ENCODE results near the gene BMP8A.
"Not testable (repeated sequence)": the region's sequence is repeated elsewhere in the genome, so short reads cannot be mapped to it uniquely, and the experiment has no call there.

BMP8A gene

DNA sequence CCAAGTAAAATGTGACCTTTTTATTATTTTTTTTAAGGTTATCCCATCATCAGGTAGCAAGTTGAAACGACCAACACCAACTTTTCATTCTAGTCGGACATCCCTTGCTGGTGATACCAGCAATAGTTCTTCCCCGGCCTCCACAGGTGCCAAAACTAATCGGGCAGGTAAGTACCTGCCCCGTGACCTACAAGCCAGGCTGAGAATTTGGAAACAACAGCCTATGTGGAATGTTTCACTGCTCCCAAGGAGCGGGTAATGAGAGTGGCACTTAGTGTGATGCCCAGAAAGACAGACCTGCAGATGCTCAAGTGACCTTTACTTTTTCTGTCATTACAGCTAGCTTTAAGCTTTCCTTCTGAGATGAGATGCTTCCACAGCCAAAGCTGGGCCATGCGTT lies 6.9 kb upstream of the BMP8A start:
- DNase-seq = no peak

DNA sequence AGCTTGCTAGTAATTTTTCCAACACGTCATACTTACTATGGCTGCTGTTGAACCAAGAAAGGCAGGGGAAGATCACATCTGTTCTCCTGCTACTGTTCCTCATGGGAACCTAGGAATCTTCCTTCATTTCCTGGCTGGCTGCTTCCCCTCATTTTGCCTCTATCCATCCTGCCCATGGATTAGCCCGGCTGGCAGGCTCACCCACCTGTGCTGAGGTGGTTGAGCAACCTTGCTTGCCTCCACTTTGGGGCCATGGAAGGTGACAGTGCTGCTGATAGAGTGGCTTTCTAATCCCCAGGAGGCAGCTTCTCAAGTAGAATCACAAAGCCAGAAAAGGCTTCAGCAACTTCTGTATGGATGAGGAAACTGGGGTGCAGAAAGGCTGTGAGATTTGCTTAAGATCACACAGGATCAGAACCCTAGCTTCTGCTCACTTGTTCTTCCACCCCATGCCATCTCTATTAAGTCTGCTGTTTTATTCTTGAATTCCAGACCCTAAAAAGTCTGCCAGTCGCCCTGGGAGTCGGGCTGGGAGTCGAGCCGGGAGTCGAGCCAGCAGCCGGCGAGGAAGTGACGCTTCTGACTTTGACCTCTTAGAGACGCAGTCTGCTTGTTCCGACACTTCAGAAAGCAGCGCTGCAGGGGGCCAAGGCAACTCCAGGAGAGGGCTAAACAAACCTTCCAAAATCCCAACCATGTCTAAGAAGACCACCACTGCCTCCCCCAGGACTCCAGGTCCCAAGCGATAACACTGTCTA lies 6.2 kb upstream of the BMP8A start:
- no peak for DNase-seq

DNA sequence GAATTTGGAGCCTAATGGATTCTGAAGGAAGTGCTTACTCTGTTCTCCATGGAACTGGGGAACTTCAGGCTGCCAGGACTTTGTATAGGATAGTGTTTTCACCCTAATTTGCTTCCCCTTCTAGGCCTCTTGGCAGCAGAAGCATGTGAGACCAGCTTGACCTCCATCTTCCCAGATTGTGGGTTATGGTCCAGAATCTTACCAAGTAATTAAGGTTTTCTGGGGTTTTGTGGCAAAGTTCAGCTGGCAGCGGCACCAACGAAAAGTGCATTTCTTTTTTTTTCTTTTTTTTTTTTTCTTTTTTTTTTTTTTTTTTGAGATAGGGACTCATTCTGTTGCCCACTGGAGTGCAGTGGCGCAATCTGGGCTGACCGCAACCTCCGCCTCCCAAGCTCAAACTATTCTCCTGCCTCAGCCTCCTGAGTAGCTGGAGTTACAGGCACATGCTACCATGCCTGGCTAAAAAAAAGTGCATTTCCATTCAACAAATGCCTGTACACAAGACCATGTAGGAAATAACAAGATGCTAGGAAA lies 3.4 kb upstream of the BMP8A start:
- no peak for DNase-seq

DNA sequence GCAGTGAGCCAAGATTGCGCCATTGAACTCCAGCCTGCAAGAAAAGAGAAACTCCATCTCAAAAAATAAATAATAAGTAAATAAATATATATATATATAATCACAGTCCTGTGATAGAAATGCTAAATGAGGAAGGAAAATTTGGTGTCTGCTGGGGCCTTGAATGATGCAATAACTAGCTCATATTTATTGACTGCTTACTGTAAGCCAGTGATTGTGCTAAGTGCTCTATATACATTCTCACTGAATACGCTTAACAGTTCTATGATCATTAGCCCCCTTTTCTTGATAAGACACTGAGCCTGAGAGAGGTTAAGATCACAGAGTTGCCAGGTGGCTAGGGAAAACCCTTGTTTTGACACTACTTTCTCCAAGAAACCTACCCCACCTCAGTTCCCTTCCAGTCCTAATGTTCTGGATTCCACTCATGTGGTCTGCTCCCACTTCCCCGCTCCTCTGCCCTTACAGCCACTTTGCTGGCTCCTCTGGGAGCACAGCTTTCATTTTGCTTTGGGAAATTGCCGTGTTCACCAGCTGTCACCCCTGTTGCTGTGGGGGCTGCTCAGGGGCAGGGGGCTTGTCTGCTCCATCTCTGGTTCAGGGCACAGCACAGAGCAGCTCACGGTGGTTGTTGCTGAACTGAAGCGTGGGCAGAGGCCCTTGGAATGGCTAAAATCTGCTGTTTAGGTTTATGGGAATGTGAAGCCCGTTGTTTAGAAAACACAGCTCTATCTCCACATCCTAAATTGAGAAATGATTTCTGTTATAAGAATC lies 2.5 kb upstream of the BMP8A start:
- no peak for DNase-seq

DNA sequence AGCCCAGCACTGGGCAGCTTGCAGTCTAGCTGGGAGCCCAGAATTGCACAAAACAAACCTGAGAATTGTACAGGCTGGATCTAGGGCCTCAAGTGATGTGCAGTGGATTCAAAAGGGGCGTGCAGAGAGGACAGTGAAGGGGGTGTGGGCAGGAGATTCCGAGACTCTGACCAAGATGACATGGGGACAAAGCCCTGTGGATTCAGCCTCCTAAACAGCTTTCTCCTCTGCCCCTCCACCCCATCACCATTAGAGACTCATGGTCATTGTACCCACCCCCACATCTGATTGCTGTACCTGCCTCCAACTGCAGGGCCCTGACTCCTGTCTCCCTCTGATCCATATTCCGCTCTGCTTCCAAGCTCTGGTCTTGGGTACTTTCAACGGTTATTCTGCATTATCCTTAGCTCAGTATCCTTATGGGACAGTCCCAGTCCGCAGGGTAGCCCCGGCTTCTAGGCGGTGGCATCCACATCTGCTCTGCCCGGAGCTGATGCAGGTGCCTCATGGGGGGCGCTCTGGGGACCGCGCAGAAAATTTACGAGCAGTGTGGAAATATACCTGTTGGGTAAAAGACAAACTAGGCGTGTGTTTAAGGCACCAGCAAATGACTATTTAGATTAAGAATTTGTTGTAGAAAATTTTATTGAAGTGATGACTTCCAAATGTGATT lies 1.7 kb upstream of the BMP8A start:
- no peak for DNase-seq

DNA sequence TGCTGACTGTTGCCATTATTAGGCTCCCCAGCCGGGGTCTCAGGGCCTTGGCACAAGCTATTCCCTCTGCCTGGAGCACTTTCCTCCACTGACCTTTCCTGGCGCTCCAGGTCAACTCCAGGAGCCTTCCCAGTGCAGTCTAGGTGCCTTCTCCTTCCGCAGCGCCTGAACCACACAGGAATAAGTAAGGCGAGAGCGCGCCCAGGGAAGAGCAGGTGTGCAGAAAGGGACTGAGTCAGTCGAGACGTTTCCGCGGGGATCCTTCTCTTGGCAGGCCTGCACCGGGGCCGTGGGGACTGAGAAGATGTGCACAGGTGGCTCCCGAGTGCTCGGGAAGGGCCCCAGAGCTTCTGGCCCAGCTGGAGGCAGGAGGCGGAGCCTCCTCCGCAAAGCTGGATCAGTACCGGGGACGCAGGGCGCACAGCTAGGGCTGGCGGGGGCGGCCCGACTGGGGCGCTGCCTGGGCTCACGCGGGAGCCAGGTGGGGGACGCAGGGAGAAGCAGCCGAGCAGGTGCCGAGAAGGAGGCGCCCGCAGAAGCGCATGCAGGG lies 765 bp upstream of the BMP8A start:
- DNase-seq = peak; percentile 96

DNA sequence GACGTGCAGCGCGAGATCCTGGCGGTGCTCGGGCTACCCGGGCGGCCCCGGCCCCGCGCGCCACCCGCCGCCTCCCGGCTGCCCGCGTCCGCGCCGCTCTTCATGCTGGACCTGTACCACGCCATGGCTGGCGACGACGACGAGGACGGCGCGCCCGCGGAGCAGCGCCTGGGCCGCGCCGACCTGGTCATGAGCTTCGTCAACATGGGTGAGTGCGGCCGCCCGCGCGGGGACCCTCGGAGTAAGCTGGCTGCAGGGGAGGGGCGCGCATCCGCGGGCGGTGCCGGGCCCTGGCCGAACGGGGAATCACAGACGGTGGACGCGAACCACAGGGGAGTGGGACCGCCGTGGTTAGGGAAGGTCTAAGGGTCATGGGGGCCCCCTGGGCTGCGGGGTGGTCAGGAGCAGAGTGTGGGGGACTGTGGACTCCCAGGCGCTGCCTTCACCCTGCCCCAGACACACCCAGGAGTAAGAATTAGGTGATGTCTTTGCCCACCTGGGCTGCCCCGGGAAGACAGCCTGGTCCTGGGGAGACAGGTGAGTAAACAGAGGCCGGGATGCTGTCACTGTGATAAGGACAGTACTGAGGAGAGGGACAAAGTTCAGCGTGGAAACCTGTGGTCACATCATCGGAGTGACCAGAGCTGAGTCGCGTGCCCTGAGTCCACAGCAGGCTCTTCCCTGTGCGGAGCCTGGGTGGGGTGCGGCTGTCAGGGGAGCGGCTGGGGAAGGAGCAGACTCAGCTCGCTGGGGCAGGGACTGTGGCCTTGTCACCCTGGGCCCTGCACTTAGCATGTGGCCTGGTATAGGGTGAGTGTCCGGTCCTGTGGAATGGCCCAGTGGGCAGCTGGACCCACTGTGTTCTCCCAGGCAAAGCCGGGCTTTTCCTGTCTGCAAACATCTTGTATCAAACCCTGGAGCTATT lies 944 bp downstream of the BMP8A start:
- not testable (repeated sequence) for DNase-seq

DNA sequence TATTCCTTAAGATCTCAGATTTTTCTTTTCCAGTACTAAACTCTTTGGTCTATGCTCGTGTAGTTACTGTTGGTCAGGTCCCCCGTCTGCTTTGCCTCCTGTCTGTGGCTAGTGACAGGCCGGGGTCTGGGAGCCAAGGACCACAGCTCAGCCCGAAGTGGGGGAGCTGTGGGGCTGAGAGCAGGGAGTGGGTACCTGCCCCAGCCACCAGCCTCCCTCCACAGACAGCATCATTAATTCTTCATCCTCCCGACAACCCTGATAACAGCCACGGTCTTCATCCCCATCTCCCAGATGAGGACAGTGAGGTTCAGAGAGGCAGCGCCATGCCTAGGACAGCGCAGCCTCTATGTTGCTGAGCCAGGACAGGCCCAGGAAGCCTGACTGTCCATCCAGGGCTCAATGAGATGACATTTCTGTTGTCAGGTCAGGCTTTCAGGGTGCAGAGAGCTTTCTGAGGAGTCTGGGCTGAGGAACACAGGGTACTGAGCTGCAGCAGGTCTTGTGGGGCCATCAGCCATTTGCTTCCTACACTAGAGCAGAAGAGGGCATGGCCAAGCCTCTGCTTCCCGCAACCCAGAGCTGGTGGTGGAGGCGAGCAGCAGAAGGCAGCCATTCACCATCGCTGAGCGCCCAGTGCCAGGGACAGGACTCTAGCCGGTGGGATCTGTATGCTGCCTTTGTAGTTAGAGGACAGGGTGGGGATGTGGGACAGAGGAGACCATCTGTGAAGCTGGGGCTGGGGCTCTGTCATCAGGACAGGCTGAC lies 1.8 kb downstream of the BMP8A start:
- not testable (repeated sequence) for DNase-seq

DNA sequence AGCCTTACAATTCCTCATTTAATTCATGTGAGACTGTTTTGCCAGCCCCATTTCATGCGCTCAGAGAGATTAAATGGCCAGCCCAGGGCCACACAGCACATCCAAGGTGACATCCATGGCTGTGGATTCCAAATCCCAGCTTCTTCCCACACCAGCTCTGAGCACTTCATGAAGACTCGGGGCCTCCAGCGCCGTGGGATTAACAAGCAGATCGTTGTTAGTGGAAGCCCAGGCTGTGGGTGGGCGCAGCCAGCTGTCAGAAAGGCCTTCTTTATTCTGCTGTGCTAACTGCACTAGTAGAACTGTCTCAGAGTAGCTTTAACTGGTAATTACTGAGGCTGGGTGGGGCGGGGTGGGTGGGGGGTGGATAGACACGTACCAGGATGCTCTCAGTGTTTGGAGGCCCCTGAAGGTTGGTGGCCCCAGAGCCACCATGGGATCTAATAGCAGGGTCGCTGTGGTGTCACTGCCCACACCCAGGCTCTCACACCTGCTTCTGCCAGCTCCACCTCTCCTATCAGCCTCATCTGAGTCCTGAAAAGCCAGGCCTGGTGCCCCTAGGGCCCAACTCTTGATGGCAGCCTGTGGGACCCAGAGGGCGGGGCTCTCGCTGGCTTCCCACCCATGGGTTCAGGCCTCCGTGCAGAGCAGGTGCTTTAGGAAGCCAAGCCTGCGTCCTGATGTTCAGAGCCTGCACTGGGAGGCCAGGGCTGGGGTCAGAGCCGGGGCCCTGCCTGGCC lies 3.4 kb downstream of the BMP8A start:
- DNase-seq = no peak

DNA sequence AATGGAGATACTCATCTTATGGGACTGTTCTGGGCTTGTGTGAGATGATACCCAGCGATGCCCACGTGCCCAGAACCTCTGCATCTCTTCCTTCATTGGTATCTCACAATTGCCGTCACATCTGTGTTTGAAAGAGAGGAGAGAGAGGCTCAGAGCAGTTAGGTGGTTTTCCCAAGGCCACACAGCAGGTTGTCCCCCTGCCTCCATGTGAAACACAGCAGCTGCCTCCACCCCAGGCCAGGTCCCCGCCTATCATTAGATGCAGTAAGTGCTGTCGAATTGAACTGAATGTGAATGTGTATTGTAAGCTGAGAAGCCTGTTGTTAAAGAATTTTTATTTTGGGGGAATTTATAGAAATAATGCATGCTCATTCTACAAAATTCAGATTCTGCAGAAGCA lies 5.1 kb downstream of the BMP8A start:
- not testable (repeated sequence) for DNase-seq

DNA sequence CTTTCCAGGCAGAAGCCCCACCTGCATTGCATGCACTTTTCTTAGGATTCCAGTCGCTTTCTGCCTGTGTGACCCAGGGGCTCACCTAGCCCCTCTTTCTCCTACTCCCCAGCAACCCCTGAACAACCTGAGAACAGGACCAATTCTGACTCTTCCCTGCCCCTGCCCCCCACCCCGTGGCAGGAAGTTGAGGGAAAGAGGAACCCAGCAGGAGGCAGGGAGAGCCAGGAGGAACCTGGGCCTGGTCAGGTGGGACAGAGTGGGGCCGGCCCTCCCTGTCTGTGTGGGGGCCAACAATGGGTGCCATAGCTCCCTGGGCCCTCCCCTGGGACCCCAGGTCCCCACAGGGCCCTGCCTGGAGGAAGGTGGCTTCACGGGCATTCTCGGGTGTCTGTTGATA lies 6.1 kb downstream of the BMP8A start:
- no peak for DNase-seq

DNA sequence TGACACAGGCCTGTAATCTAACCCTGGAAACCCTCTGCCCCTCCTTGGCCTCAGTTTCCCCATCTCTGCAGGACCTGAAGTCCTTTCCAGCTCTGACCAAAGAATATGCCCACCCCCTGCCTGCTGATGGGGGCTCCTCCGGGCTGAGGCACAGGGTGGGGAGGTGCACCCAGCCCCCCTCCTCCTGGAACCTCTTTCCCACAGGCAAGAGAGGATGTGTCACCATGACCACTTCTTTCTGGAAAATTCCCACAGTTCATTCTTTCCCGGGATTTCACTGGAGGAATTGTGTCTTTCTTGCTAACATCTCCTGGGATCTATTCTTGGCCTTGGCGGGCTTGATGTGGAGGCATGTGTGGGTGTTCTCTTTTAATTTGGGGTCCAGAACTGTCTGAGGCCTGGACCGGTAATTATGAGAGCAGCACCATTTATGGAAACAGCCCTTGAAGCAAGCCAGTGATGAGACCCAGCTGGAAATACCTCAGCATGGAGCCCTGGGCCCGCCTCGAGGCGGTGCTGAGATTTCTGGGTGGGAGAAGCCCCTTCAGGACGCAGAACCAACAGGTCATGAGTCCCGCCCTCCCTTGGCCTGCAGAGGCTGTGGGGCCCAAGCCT lies 6.8 kb downstream of the BMP8A start:
- DNase-seq = not testable (repeated sequence)

DNA sequence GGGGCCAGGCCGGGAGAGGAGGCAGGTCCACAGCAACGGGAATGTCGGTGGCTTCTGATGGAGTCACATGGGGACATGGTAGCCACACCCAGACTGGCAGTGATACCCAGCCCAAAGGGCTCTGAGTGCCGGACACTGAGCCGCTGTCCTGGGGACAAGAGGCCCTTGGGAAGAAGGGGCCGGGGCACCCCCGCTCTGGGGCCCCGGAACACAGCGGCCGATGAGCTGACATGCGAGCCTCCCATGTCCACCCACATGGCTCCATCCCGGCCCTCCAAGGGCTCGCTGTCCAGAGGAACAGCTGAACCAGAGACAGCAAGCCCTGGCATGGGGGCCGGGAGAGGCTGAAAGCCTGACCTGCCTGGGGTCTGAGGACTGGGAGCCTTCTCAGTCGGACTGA lies 7.4 kb downstream of the BMP8A start:
- not testable (repeated sequence) for DNase-seq

DNA sequence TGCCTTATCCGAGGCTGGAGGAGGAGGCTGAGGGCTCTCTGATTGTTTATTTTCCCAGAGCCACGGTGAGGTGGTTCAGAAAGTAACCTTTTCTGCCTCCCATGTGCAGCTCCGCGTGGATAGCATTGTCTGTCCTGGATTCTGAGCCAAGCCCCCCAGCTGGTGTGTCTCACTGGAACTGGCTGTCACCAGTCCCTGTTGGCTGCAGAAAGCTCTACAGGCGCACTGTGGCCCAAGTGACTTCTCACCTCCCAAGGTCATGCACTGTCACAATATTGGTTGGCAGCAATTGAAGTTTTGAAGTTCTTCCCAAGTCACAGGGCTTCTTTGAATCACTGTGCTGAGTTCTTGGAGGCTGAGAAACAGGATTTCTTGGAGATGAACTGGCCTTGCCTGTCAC lies 8.2 kb downstream of the BMP8A start:
- peak; percentile 95 for DNase-seq

DNA sequence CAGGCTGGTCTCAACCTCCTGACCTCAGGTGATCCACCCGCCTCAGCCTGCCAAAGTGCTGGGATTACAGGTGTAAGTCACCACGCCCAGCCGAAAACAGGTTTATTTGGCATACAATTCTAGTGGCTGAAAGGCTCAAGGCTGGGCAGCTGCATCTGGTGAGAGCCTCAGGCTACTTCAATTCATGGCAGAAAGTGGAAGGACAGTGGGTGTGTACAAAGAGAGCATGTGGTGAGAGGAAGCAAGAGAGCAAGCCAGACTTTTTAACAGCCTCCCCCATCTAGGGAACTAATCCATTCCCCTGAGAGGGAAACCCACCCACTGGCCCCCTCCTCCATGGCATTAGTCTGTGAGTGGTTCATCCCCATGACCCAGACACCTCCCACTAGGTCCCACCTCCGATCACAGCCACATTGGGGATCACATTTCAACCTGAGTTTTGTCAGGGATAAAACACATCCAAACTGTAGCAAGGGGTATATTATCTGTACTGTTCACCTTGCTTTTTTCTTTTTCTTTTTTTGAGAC lies 9.5 kb downstream of the BMP8A start:
- DNase-seq = peak; percentile 100

DNA sequence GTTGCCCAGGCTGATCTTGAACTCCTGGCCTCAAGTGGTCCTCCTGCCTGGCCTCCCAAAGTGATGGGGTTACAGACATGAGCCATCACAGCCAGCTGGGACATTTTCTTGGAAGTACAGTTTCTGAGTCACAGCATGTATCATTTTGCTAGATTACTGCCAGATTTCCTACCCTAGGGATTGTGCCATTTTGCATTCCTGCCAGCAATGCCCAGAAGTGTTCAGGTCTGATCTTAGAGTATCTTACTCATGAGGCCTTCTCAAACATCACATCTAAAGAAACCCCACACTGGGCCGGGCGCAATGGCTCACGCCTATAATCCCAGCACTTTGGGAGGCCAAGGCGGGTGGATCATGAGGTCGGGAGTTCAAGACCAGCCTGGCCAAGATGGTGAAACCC lies 10.2 kb downstream of the BMP8A start:
- DNase-seq = no peak

DNA sequence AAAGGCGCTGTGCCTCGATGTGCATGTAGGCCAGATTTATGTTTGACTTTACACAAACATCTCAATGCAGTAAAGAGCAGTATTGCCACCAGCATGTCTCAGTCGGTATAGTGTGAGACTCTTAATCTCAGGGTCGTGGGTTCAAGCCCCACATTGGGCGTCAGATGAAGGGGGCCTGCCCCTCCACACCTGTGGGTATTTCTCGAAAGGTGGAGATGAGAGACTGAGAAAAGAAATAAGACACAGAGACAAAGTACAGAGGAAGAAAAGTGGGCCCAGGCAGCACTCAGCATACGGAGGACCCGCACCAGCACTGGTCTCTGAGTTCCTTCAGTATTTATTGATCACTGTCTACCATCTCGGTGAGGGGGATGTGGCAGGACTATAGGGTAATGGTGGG lies 13.0 kb downstream of the BMP8A start:
- DNase-seq = not testable (repeated sequence)

DNA sequence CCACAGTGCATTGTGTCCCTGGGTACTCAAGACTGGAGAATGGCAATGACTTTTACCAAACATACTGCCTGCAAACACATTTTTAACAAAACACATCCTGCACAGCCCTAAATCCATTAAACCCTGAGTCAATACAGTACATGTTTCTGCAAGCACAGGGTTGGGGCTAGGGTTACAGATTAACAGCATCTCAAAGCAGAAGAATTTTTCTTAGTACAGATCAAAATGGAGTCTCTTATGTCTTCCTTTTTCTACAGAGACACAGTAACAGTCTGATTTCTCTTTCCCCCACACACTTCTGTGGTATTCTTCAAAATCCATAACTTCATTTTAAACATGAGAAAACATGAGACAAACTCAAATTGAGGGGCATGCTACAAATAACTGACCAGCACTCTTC lies 13.9 kb downstream of the BMP8A start:
- DNase-seq = no peak

DNA sequence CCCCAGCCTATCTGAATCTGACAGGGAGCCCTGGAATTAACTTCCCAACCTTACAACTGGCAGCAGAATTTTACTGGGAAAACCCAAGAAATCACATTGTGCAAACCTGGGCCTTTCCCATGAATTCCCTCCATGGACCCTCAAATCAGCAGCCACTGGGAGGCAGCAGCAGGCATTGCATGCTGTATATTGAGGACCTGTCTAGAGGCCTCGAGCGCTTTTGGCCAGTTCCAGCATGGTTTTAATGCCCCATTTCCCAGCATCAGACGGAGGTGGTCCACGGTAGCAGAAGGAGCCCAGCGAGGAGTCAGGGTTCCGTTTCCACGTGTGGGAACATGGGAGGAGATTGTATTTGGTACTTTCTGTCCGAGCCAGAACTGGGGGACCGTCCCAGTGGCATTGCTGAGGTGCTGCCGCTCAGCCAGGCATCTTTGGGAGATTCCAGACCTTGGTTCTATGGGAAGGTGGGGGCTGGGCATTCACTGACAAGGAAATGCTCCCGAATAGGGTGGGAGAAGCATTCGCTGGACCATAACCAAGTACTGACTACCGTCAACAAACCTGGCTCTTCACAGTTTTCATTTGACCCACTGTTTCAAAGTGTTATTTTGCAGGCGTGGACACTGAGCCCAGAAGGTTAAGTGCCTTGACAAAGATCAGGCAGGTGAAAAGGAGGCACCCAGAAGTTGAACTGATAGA lies 15.9 kb downstream of the BMP8A start:
- DNase-seq = peak; percentile 98

All from NCI-H2029 (cell line).